Hepatic stellate cell (primary cell): ENCODE results near the gene PAX3.

ENCODE experiments used
- DNase-seq: peaks from one replicate; pipeline ENCODE4 v3.0.0; 2011; ENCODE audit warnings: low spot score

PAX3 gene

DNA sequence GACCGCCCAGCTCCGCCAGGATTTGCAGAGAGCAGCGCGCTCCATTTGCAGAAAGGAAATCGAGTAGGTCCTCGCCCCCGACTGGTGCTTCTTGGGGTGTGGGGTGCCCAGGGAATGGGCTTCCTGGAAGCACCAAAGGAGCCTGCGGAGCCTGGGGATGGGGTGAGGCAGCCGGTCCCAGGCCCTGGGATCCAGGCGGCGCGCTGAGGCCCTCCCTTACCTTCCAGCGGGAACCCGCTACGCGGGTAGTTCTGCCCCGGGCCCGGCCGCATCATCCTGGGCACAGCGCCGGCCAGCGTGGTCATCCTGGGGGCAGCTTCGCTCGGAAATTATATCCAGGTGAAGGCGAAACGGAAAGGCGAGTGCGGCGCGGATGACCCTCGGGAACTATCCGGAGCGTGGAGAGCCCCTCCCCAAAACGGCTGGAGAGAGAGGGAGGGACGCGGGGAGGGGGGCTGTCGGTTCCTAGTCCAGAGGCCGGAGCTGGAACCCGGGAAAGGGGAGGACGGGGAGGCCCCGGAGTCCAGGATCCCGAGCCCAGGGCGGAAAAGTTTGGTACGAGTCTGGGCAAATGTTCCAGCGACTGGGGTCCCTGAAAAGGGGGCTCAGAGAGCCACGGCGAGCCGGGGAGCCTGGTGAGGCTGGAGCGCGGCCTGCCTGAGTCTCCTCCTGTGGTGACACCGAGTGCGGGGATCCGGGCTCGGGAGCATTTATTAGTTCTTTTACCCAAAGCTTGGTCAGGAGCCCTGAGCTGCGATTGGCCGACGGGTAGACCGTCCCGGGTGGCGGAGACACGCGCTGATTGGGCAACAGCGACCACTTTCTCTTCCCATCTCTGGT lies at the start of gene PAX3:
PAX3 (minus strand) TSS at position 688 of the 840 bp plus-strand sequence; CDS start at position 305, 383 bp downstream.
- DNase-seq = no peak

DNA sequence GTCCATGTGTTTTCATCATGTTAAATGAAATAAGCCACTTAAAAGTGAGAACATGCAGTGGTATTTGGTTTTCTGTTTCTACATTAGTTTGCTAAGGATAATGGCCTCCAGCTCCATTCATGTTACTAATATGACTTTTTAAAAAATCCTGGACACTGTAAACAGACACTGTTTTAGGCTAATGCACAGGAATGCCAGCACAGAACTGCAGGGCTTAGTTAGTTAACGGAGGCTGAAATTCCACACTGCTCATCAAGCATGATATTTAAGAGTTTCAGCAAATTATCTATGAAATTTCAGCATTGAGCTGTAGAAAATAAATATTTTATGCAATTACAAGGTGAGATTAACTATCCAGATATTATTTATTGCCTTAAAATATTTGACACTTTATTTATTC lies 42.5 kb upstream of the PAX3 start:
- DNase-seq = no peak

DNA sequence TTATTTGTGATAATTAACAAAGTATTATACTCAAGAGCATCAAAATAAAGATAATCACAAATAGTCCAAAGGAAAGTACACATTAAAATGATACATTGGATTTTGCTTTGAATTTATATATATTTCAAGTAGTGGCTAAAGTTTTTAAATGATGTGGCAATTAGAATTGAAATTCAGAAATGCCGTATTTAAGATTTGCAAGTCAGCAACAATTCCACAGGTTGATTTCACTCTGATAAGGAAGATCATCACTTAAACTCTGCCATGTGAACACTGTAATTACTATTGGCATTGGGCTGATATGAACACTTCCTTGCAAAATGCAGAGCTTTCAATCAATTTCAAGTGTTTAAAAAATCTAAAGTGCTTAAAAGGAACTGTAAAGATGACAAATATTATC lies 39.6 kb upstream of the PAX3 start:
- DNase-seq = no peak

DNA sequence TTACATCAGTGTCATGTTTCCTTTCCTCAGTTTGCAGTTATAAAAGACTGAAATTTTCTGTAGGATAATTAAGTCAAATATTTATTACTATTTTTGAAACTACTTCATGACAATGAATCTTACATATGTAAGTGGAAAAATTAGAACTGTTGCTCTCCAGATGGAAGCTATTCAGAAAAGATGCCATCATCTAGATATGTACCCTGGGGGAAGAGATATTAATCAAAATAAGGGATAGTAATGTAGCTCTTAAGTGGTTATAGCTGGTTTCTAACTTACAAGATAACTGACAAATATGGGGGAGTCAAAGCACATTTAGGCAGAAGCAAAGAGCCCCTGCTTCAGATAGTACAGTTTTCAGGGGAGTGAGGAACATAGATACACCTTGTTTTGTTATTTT lies 38.1 kb upstream of the PAX3 start:
- DNase-seq = no peak

DNA sequence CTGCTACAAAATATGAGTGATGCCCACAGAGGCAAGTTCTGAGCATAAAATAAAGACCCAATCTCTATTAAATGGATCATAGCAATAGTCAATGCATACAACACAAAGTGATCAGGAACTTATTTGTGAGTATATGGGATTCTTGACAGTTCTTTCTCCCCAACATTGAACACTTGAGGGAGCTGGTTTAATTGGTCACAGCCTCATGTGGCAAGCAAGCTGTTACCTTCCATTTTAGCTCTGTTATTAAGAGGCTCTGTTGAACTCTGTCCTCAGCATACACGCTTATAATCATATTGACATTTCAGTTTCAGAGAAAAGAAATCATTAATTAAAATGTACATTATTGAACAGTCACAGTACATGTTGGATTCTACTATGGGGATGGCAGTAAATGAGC lies 37.6 kb upstream of the PAX3 start:
- DNase-seq = no peak

DNA sequence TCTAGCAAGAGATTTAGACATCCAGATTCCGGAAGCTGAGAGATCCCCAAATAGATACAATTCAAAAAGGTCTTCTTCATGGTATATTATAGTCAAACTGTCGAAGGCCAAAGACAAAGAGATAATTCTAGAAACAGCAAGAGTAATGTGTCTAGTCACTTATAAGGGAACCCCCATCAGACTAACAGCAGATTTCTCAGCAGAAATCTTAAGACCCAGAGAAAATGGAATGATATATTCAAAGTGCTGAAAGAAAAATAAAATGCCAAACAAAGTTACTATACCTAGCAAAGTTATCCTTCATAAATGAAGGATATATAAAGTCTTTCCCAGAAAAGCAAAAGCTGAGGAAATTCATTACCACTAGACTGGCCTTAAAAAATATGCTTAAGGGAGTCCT lies 36.1 kb upstream of the PAX3 start:
- DNase-seq = no peak

DNA sequence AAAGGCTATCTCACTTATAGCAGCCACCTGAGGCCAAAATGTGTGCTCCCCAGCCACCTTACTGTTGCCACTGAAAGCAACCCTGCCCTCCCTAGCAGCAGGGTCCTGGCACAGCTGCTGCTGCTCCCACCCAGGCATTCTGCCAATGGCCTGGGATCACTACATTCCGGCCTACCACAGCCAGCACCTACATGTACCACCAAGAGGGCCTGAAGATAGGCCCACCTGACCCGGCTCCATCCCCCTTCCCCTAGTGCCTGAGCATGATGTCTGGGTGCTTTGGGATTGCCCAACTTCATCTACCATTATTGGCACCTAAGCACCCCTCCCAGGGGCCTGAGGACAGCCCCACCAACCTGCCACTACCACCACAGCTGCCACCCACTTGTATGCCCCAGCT lies 34.6 kb upstream of the PAX3 start:
- DNase-seq = no peak

DNA sequence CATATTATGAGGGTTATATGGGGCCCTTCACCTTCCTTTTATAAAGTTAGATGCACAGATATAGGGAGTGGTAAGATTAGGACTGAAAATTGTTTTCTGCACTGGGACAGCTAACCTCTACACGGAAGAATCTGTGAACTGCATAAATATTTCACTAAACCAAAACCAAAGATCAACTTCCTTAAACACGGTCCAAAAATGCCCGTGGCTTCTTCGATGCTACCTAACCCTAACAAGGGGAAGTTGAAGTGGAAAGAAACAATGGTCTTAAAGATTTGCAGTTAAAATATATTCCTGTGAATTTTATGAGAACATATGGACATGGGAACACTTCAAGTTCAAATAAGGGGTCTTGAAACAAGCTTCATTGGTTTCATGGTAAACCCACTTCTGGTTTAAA lies 33.3 kb upstream of the PAX3 start:
- no peak for DNase-seq

DNA sequence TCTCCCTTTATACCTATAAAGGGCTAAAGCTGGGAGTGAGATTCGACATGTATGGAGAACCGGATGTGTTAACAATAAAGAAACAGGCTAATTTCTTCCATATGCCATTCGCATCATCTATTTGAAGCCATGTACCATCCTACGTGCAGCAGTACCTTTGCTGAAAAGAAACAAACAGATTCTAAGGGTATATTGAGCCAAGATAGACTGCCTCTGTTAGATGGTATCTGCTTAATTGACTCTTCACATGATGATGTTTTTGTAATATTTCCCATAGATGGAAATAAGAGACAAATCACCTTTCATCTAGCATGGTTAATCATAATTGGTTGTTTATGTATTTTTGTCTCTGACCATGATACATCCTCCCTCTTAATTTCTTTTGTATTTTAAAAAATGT lies 32.1 kb upstream of the PAX3 start:
- DNase-seq = no peak

DNA sequence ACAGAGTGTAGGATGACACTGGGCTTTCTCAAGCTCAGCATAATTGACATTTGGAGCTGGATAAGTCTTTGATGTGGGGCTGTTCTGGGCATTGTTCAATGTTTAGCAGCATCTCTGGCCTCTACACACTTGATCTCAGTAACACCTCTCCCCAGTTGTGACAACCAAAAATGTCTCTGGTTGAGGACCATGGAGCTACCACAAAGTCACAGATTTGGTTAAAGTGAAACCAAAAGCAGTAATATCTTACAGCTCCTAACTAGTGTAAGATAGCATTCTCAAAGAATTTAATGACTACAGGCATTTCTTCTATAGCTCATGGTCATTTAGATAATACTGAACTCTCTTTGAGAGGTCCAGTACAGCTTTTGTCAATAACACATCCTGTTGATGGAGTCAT lies 23.4 kb upstream of the PAX3 start:
- no peak for DNase-seq

DNA sequence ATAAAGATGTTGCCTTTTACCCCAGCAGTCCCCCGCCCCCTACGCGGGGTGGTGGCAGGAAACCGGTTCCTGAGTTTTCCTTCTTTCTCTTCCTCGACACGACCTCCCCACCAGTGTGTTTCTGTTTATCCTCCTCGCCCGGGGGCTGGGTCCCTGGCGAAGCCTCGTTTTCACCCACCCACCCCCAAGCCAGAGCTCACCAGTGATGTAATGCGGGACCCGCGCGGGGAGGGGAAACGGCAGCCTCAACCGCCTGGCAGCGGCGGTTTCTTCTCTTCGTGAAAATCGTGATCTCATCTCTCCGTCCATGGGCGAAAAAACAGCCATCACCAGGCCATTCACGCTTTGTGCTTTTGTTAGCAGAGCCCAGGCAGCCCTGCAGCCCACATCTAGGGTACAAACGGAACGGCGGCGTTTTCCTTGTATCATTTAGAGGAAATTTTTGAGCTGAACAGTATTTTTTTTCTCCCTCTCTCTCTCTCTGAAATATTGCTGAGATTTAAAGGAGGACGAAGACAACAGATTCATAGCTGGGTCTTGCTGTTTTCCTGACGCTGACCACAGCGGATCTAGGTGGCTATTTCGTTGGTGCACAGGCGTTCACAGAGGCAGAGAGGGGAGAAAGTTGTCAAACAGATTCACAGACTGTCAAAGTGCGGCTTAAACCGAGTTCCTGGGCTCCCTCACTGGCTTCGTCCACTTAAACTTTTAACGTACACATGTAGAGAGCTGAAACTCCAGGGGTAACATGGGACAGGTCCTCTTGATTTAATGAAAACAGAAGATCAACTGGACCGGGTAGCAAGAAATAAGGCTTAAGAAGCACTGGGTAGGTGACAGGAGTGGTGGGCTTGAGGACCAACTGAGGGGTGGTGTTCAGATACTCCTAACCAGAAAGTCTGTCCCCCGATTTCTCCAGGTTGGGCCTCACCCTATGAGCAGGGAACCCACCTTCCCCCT lies 21.9 kb upstream of the PAX3 start:
- no peak for DNase-seq

DNA sequence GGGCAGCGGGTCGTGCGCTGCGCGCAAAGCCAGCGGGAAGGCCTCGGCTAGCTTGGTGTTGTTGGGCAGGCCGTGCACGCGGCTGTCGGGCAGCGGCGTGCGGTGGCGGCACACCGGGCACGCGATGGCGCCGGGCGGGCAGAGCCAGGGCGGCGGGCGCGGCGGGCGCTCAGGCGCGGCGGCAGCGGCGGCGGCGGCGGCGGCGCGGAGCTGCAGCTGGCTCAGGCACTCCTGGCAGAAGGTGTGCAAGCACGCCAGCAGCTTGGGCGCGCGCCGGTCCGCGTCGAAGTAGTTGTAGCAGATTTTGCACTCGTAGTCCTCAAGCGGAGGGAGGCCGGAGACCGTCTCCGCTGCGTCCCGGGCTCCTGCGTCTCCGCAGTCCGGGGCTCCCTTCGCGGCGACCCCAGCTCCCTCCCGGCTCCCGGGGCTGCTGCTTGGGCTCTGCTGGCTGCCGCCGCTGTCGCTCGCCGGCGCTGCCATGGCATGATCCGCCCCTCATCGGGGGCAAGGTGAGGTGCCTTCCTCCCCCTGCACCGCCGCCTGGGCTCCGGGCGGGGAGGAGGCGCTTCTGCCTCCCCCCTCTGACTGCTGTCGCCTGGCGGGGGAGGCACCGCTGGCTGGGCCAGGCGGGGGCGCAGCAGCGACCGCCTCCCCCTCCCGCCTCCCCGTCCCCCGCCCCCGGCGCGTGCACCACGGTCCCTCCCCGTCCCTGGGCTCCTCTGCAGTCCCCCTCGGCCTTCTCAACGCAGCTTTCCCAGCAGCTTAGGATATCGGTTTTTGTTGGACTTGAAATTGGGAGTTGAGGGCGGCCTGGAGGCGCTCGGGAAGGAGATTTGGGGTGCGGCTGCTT lies 21.0 kb upstream of the PAX3 start:
- no peak for DNase-seq

DNA sequence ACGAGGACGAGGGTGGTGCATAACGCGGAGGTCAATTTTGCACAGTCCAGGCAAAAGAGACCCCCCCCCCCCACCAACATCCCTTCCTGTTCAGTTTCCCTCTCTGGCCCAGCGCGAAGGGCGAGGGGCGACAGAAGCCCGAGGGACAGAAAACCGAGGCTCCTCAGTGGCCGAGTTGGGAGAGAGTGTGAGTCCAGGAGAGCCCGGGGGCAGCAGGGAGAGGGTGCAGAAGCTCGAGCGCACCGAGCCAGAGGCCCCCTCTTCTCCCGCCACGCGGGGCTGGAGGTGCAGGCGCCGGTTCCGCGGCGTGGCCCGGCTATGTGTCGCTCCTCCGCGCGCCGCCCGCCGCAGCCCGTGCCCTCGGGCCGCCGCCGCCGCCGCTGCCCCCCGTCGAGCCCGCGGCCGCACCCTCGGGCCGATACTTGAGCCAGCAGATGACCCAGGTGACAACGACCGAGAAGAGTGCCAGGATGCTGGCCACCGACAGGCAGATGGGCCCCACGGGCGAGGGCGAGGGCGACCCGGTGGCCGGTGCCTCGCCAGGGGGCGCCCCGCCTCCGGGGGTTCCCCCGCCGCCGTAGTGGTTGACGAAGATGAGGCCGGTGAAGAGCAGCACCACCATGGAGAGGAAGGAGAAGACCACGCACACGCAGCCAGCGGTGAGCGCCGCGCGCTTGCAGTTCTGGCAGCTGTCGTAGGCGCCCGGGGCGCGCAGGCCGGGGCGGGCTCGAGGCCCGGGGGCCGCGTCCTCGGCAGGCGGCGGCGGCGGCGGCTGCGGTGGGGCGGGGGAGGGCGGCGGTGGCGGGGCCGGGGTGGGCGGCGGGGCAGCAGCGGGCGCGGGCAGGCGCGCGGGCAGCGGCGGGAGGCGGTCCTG lies 20.2 kb upstream of the PAX3 start:
- no peak for DNase-seq

DNA sequence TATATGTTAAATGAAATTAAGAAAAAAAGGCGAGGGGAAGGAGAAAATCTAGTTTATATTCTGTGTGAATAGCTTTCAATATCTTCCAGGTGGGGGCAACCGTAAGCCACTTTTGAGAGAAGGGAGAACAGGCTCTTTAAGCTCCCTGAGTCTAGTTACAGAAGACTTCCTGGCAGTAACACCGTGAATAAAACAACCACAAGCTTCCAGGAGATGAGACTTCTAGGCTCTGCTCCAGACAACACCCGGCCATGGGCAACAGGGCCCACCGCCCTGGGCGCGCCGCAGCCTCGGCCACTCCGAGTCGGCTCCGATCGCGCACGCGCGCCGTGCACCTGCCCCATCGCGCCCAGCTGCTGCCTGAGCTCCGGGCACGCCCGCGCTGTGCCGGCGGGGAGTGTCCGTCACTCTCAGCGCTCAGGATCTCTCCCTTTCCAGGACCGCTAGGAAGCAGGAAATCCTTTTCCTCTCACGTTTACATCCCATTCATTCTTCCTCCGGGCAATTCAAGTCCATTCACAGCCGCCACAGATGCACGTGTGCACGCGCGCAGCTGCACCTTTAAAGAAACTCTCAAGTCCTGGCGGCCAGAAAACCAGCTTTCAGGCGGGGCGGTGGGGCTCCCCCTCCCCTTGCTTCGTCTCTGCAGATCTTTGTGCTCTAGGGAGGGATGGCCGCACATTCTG lies 19.4 kb upstream of the PAX3 start:
- DNase-seq = no peak

DNA sequence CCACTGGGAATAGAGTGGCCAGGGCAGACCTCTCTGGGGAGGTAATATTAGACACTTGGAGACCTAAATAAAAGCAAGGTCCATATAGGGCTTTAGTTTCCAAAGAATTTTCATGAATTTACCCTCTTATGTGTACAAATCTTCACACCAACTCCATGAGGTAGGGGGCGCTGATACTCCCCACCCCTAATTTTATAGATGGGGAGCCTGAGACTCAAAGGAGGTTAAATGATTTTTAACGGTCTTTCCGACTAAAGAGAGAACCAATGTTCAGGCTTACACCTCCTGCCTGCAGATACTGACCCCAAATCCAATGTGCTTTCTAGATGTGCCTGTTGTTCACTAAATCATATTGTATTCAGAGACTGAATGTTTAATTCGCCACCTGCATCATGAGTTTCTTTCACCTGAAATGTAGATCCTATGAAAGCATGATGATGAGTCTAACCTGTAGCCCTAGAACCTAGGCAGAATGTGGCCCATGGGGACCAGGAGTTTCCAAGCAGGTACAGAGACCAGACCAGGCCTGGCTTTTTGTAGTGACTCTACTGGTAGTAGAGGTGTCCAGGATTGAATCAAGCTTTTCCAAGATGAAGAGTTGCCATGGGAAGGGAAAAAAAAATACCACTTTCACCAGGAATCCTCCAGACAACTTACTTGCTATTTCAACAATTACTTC lies 16.8 kb upstream of the PAX3 start:
- DNase-seq = no peak

DNA sequence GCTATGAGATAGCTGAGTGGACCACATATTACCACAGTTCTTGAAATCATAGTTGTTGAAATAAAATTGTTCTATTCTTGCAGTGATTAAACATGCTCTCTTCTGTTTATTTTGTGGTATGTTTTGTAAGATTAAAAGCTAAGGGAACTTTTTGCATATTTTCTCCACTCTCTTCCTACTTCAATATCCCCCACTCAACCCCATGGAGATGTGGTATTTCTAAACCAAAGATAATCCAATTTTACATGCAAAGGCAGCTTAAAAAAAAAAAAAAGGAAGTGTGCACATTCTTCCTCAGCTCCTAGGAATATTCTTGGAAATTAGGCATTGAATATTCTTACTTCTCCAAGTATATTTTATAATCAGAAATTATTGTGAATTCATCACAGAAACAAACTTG lies 15.0 kb upstream of the PAX3 start:
- DNase-seq = no peak

DNA sequence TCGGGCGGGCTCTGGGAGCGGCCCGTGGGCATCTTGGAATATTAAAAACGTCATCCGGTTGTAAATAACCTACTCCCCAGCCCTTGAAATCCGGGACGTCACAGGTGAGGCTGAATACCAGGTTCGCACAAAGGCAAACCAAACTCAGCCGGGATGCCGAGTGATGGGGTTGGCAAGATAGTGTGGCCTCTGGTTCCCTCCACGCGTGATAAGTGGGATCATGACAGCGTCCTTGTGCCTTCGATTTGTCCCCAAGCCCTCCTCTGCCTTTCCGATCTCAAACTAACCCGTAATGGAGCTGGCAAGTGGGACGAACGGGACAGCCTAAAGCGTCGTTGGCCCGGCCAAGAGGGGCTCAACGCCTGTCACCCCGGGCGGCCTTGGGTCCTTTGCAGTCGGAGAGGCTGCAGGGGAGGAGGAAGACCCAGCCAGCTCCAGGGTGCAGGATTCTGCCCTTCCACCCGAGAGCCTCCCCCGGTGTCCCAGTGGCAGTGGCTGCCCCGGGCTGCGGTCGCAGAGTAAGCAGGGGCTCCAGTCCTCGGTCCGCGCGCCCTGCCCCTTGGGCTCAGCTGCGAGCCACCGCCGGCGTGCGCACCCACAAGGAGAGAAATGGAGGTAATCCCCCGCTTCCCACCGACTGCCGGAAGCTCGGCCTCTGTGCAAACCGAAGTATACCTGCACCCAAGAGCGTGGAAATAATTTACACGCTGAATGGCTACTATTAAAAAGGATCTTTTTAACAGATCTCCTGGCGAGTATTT lies 13.4 kb upstream of the PAX3 start:
- DNase-seq = no peak

DNA sequence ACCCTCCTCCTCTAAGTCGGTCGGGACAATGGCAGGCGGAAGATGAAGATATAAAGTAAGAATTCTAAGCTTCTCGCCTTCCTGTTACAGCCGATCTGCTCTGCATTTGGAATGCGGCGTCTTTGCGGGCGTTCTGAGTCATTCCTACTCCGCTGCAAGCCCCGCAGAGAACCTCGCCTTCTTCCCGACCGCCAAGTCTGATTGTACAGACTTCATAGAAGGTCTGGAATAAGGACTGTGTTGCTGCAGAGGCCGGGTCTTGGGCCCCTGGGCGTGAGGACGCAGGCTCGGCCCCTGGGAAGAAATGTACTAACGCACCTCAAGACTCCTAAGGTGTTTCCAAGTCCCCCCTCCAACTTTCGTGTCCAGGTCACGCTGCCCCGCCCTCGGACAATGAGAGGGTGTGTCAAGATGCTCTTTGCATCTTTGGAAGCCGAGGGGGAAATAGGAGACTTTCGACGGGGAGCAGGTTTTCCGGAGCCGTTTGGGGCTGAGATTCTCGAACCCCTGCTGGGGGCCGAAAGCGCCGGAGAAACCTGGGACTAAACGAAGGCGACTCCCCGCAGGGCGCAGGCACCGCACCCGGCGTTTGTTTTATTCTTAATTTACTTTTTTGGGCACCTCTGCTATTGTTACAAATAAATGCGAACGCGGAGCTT lies 12.7 kb upstream of the PAX3 start:
- DNase-seq = no peak
